DOHH2 (cell line): ENCODE data around the gene COPE.

ENCODE experiments used
- H3F3A ChIP-seq: fragments of 200-600 bp; sonication (generic), shearing (Covaris generic); 2 replicates; pipeline ENCODE4 v1.6.0; 2016; ENCODE audit warnings: antibody characterized with exemption, mild to moderate bottlenecking; ENCODE audit not compliant: control insufficient read depth, insufficient read depth
- H3K27ac ChIP-seq: fragments of 200-600 bp; sonication (generic); 2 replicates; pipeline ENCODE4 v1.5.1; 2014; ENCODE audit warnings: low read depth, mild to moderate bottlenecking, low read length, moderate library complexity
- H3K27me3 ChIP-seq: fragments of 200-600 bp; sonication (generic); 2 replicates; pipeline ENCODE4 v1.6.1; 2014; ENCODE audit warnings: mild to moderate bottlenecking, low read length, mixed read lengths; ENCODE audit not compliant: control insufficient read depth
- H3K36me3 ChIP-seq: fragments of 200-600 bp; sonication (generic); 2 replicates; pipeline ENCODE4 v1.6.1; 2014; ENCODE audit warnings: mild to moderate bottlenecking, low read length, moderate library complexity, mixed read lengths; ENCODE audit not compliant: control insufficient read depth
- H3K4me1 ChIP-seq: fragments of 200-600 bp; sonication (generic); 2 replicates; pipeline ENCODE4 v1.6.1; 2014; ENCODE audit warnings: mild to moderate bottlenecking, low read length, mixed read lengths; ENCODE audit not compliant: control insufficient read depth
- H3K4me2 ChIP-seq: fragments of 200-600 bp; sonication (generic); 2 replicates; pipeline ENCODE4 v1.6.0; 2014; ENCODE audit warnings: mild to moderate bottlenecking, low read length, moderate library complexity
- H3K4me3 ChIP-seq: fragments of 200-600 bp; sonication (generic); 2 replicates; pipeline ENCODE4 v1.5.1; 2014; ENCODE audit warnings: mild to moderate bottlenecking, low read length, mixed read lengths
- H3K79me2 ChIP-seq: fragments of 200-600 bp; sonication (generic); 2 replicates; pipeline ENCODE4 v1.6.1; 2014; ENCODE audit warnings: mild to moderate bottlenecking, low read length, mixed read lengths; ENCODE audit not compliant: control insufficient read depth
- H3K9me2 ChIP-seq: fragments of 200-600 bp; sonication (generic); replicated peaks from 2 replicates; pipeline ENCODE4 v1.6.1; 2014; ENCODE audit warnings: mild to moderate bottlenecking, low read length, mixed read lengths; ENCODE audit not compliant: control insufficient read depth
- H3K9me3 ChIP-seq: fragments of 200-600 bp; sonication (generic); 2 replicates; pipeline ENCODE4 v1.6.1; 2014; ENCODE audit warnings: antibody characterized with exemption, low read length, mixed read lengths; ENCODE audit not compliant: control insufficient read depth, insufficient read depth
- H4K20me1 ChIP-seq: fragments of 200-600 bp; sonication (generic); 2 replicates; pipeline ENCODE4 v1.6.0; 2014; ENCODE audit warnings: low read depth, mild to moderate bottlenecking, antibody characterized with exemption, low read length, moderate library complexity; ENCODE audit not compliant: control insufficient read depth, insufficient read depth
- CTCF ChIP-seq: fragments of 200-600 bp; sonication (generic); IDR thresholded peaks from one replicate; pipeline ENCODE4 v1.5.1; 2014; ENCODE audit warnings: antibody characterized with exemption, mild to moderate bottlenecking, low read depth, low read length; ENCODE audit not compliant: poor library complexity, severe bottlenecking
- EZH2phosphoT487 ChIP-seq: fragments of 200-600 bp; sonication (generic); IDR thresholded peaks from 2 replicates; pipeline ENCODE4 v1.6.1; 2017; ENCODE audit warnings: borderline replicate concordance, mild to moderate bottlenecking, antibody characterized with exemption, low read length, moderate library complexity, mixed read lengths

Gene COPE

DNA sequence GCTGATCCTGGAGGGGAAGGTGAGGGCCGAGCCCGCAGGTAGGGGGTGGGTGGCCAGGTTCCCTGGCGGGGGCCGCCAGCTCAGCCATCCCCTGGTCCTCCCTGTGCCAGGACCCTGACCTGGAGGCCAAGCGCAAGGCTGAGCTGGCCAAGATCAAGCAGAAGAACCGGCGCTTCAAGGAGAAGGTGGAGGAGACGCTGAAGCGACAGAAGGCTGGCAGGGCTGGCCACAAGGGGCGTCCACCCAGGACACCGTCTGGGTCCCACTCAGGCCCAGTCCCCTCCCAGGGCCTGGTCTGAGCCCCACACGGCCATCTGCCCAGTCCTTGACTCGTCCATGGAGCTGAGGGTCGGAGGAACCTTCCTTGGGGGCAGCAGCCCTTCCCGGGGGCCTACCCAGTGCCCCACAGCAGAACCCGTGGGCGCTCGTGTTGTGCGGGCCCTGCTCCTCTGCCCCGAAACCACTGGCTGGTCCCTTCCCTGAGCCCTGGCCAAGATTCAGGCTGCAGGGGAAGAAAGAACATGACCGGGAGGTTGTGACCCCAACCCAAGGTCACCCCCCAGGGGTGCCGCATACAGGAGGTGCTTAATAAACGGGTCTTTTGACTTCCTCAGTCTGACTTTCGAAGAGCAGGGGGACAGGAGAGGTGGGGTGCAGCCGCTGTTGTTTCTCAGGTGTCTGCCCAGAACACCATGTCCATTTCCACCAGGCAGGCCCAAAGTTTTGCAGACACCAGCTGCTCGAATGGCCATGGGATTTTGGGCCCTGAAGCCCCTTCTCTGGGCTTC, 9.0 kb upstream of the COPE start:
- Histone ChIP-seq H3K4me1 (peaks cover 12% of the 10 kb centered on the region), H3K9me2 (no peaks in the 10 kb centered on the region), H4K20me1 (0 out of 2 replicates have a peak, but pooled peaks cover 3% of the 10 kb centered on the region), H3K36me3 (peaks cover 34% of the 10 kb centered on the region), H3K4me2 (no peak overlapping the region), H3K27me3 (peaks cover 4% of the 10 kb centered on the region; the same call in 1 of the 2 replicates), H3K9me3 (no peaks in the 10 kb centered on the region), H3K4me3 (no peak overlapping the region), H3F3A (peaks cover 3% of the 10 kb centered on the region; the same call in 1 of the 2 replicates), H3K27ac (no peak overlapping the region), H3K79me2 (no peaks in the 10 kb centered on the region)
- no peak for TF ChIP-seq CTCF
- no peak for TF ChIP-seq EZH2phosphoT487

DNA sequence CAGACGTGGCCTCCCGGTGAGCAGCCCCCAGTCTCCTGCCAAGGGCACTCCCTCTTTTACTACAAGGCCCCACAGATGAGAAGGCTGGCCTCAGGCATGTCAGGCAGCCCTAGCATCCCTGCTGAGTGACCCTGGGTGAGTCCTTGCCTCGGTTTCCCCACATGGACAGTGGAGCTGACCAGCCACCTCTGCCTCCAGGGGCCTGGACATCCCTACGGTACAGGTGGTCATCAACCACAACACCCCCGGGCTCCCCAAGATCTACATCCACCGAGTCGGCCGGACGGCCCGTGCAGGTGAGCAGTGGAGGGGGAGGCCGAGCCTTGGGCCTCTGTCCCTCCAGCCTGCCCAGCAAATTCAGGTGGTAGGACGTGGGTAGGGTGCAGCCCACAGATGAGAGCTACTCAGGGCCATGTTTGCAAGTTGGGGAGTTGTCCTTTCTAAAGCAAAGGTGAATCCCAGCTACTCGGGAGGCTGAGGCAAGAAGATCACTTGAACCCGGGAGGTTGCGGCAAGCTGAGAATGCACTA, 5.6 kb upstream of the COPE start:
- Histone ChIP-seq H3K9me3 (no peaks in the 10 kb centered on the region), H3K4me2 (no peak overlapping the region), H3K27me3 (no peaks in the 10 kb centered on the region), H3K36me3 (peaks cover 61% of the 10 kb centered on the region), H3K27ac (no peak overlapping the region), H3K79me2 (peaks cover 20% of the 10 kb centered on the region), H4K20me1 (no peaks in the 10 kb centered on the region), H3K9me2 (no peaks in the 10 kb centered on the region), H3K4me1 (peaks cover 7% of the 10 kb centered on the region), H3F3A (no peaks in the 10 kb centered on the region), H3K4me3 (no peak overlapping the region)
- TF ChIP-seq EZH2phosphoT487, result no peak
- no peak for TF ChIP-seq CTCF

- no peaks in the 10 kb centered on the region for H3K27me3 ChIP-seq
- peaks cover 63% of the 10 kb centered on the region for H3K36me3 ChIP-seq
- H4K20me1 ChIP-seq, result 0 out of 2 replicates have a peak, but pooled peaks cover 6% of the 10 kb centered on the region
- H3K9me2 ChIP-seq, result no peaks in the 10 kb centered on the region
- H3K27ac ChIP-seq, result no peak overlapping the region
- H3K79me2 ChIP-seq, result peaks cover 40% of the 10 kb centered on the region
- no peak overlapping the region for H3K4me3 ChIP-seq
- no peak overlapping the region for H3K4me2 ChIP-seq
- TF ChIP-seq CTCF (no peak), EZH2phosphoT487 (no peak)
- peaks cover 12% of the 10 kb centered on the region for H3K4me1 ChIP-seq
- no peaks in the 10 kb centered on the region for H3K9me3 ChIP-seq
- no peaks in the 10 kb centered on the region for H3F3A ChIP-seq
Observed at GRCh38 chr19:18922228-18922985, 3.2 kb upstream of the COPE start.
